GM19025 (cell line): Measurements from ENCODE around the gene C17orf107.

Experiments used
- ATAC-seq: cut with Tn5 transposase; IDR thresholded peaks from one replicate; pipeline ENCODE4 v1.9.1; 2021; ENCODE audit warnings: mild to moderate bottlenecking, low read depth, moderate library complexity; ENCODE audit not compliant: unreplicated experiment

Gene C17orf107

GRCh38 chr17:4932756-4933155, 33.4 kb downstream of the C17orf107 start:
- no peak for ATAC-seq

DNA sequence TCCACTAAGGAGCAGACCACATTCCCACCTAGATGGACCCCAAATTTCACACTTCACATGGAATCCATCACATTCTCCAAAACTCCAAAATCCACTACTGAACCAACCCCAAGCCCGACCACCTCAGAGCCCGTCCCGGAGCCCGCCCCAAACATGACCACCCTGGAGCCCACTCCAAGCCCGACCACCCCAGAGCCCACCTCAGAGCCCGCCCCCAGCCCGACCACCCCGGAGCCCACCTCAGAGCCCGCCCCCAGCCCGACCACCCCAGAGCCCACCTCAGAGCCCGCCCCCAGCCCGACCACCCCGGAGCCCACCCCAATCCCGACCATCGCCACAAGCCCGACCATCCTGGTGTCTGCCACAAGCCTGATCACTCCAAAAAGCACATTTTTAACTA, 34.3 kb downstream of the C17orf107 start:
- no peak for ATAC-seq

DNA sequence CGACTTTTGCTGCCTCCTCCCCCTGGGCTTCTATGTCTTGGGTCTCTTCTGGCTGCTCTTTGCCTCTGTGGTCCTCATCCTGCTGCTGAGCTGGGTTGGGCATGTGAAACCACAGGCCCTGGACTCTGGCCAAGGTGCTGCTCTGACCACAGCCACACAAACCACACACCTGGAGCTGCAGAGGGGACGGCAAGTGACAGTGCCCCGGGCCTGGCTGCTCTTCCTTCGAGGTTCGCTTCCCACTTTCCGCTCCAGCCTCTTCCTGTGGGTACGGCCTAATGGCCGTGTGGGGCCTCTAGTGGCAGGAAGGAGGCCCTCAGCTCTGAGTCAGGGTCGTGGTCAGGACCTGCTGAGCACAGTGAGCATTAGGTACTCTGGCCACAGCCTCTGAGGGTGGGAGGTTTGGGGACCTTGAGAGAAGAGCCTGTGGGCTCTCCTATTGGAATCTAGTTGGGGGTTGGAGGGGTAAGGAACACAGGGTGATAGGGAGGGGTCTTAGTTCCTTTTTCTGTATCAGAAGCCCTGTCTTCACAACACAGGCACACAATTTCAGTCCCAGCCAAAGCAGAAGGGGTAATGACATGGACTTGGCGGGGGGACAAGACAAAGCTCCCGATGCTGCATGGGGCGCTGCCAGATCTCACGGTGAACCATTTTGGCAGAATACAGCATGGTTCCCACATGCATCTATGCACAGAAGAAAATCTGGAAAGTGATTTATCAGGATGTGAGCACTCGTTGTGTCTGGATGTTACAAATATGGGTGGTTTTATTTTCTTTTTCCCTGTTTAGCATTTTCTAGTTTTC, 35.0 kb downstream of the C17orf107 start:
- ATAC-seq = no peak

DNA sequence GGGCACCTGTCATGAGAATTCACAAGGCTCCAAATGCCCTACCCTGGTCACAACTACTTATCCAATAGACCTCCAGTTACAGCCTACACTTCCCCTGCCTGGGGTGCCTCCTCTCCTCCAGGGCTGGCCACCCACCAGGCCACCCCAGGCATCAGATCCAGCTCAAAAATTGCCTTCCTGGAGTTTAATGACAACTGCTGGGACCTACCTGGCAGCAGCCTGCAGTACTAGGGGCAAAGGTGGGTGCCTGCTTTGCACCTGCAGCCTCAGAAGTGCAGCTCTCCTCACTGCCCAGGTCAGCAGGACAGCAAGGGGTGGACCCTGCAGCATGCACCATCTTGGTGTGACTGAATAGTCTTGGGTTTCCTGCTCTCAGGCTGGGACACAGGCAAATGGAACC, 36.3 kb downstream of the C17orf107 start:
- no peak for ATAC-seq

GRCh38 chr17:4936436-4936835, 37.1 kb downstream of the C17orf107 start:
- no peak for ATAC-seq

- ATAC-seq = no peak
These were observed 38.2 kb downstream of the C17orf107 start for GRCh38 chr17:4937553-4937952.

DNA sequence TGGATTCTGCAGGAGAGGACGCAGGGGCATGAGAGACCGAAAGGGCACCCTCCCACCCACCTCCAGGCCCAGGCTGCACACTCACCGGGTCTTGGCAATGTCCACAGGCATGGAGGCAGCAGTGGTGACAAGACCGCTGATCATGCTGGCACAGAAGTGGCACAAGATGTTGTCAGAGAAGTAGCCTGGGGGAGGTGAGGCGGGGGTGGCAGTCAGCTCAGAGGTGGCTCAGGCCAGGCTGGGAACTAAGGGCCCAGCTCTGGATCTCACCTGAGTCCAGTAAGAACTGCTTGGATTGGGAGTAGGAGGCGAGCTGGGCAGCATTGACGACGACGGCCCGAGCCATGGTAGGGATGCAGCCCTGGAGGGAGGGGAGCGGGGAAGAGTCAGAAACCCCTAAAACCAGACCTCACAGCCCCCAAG, 38.7 kb downstream of the C17orf107 start:
- ATAC-seq = no peak

DNA sequence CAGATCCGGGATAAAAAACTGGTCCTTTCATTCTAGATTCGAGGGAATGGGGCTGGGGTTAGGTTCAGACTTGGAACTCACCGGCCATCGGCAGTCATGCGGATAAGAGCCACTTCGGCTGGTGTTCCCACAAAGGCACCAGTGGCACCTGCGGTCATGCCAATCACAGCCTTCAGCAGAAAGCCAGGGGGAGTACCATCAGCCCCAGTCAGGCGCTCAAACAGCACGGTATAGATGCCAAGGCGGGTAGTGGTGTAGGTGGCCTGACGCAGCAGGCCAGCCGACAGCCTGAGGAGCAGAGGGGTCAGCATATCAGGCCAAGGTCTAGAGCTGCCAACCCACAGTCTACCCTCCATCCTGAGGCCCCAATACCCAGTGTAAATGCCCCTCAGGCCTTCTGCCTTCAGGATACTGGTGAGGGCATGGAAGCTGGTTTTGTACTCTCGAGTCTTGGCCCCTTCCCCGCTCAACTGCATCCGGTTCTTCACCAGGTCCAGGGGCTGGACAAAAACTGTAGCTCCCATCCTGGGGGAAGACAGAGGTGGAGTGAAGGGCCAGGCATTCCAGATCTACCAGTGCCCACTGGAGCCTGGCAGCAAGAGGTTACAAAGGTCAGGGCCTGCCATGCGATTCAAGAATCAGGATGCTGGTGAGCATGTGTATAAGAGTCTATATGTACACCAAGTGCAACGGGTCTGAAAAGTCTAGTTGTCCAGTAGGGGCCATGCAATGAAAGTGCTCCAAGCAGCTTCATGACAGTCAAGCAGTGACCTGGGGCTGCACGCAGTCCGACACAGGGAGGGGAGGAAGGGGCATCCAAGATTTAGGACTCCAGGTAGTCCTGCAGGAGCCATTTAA, 39.6 kb downstream of the C17orf107 start:
- ATAC-seq = no peak

DNA sequence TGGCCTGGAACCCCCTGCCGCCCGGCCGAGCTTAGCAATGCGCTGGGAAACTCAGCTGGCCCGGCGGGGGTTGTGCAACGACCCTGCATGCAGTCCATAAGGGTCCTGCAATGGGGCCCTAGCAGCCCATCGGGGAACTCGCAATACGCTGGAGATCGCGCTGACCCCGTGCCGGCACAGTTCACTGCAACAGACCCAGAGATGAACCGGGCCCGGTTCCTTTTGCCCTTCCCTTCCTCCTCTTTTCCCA, 40.1 kb downstream of the C17orf107 start:
- no peak for ATAC-seq

DNA sequence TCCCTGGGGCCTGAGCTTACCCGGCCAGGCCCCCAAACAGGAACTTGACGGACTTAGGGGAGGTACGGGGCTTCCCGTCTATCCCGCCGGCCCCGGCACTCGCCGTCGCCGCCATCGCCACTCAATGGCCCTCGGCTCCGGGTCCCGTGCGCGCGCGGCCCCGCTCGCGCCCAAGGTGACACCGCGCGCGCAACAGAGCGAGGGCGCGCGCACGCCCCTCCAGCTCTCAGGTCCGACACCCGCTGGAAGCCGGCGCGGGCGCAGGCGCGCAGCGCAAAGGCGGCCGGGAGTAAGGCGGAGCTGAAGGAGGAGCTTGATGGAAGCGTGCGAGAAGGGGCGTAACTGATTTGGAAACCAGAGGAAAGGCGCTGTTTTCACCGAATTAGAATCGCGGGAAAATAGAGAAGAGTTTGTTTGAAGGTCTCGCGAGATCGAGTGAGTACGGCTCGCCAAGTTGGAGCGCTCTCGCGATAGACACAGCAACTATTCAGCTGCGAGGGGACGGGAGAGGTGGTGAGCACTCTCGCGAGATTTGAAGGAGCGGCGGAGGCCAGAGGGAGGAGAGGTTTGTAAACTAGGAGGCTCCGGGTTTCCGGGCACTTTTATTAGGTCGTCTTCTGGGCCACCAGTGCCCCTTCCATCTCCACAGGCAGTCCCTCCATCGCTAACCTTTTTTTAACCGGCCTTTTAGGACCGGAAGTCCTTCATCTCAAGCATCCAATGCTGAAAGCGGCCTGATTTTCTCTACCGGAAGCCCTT, 40.6 kb downstream of the C17orf107 start, which contains the start of the genes RNF167 and SLC25A11:
Gene RNF167 (plus strand): TSS at position 473 of the 759 bp plus-strand sequence. CDS start 642 bp downstream, outside the sequence.
Gene SLC25A11 (minus strand): TSS at position 251 of the 759 bp plus-strand sequence. CDS start 136 bp downstream, at position 115.
- ATAC-seq = peak; percentile 84

- no peak for ATAC-seq
These were observed 41.4 kb downstream of the C17orf107 start for GRCh38 chr17:4940555-4941318.

GRCh38 chr17:4941319-4941610, 41.9 kb downstream of the C17orf107 start:
- no peak for ATAC-seq

DNA sequence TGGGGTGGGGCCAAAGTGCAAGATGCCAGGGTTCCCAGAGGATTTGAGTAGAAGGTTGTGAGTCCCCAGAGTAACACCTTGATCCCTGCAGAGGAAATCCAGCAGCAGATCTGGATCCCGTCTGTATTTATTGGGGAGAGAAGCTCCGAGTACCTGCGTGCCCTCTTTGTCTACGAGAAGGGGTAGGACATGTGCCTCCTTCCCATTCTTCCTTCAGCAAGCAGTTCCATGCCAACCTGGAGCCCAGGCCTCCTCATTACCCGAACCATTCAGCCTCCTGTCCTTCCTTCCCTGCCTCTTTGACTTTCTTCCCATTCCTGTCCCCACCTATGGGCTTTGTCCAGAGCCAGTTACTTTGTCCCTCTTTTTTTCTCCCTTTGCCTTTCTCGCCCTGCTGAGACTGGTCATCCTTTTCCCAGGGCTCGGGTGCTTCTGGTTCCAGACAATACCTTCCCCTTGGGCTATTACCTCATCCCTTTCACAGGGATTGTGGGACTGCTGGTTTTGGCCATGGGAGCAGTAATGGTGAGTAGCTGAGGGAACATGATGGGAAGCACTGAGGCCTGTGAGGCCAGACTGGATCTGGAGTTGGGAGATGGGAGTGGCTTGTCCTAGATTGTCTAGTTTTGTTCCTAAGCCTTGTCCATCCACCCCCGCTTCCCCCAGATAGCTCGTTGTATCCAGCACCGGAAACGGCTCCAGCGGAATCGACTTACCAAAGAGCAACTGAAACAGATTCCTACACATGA, 43.6 kb downstream of the C17orf107 start:
- ATAC-seq = no peak

DNA sequence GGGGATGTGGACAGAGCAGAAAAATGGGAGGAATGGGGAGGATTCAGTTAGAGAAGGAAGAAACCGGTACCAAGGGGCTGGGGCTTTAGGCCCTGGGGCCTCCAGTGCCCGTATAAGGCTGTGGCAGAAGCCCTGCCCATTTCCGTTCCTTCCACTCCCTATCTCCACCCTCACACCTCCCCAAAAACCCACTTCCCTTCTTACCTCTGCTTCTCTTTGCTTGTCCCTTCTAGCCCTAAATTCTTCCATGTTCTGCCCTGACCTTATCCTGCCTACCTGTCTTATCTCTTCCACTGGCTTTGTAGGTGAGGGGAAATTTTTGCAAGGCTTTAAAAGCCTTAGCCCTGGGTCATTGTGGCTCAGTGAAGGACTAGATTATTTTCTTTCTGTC, 44.8 kb downstream of the C17orf107 start:
- no peak for ATAC-seq

GRCh38 chr17:4944554-4945175, 45.3 kb downstream of the C17orf107 start:
- ATAC-seq = no peak

GRCh38 chr17:4945176-4945943, 46.0 kb downstream of the C17orf107 start:
- no peak for ATAC-seq

DNA sequence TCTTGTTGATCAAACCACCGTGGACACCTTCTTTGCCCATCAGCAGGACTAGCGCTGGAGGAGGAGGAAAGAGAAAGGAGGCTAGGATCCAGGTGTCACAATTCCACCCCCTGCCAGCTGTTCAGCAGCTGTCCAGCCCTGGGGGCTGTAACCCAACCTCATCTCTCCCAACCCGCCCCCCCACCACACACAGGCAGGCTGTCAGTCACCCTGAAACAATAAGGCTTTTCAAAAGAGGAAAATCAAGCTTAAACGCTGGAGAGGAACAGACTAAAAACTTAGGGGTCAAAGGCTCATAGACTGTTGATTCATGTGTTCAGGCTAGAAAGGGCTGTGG, 46.6 kb downstream of the C17orf107 start:
- no peak for ATAC-seq

GRCh38 chr17:4946312-4946976, 47.1 kb downstream of the C17orf107 start:
- ATAC-seq = no peak
